Measurements from ENCODE around the gene GIT2. TPM values are rescaled to one million over a fixed set of nuclear protein-coding genes. Genes with fewer than 3 reads are reported as not detected.

The GIT2 gene
- total and polyA plus RNA-seq, 2 of the 13 experiments (the other 11 are each of a cell fraction or from before 2014, with no cell fraction given) = 18.4 to 19.8 TPM

DNA sequence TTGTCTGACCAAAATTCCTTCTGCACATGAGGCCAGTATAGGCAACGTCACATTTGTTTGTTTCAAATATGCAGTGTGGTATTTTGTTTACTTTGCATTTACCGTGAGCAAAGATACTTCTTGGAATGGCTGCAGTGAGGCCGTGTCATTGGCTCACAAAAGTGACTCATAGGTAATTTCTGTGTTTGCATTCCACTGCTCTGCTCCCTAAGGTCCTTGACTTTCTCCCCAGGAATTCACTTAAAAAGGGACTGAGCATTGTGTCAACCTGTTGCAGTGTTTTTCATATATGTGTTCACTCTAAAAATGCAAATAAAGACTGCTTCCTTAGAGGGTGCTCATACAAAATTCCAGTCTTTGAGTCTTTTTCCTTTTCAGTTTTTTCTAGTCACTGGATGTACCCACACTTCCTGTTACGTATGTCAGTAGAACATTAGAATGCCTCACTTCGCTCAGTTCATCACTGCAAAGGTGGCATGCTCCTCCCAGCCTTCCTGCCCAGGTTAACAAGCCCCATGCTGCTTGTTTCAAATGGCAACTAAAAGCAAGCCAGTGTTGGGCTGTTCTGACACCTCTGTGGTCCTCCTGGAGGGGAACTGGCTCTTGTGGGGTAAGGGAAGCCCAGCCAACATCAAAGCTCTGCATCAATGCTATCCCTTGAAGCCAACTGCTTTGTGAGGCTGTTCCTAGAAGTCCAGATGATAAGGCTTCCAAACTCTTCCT is 43.1 kb upstream of the GIT2 start (continued):
- TF ChIP-seq IRF2 (CRISPR knock-in tag; IDR thresholded peaks at IDR 0.05) (peak; percentile 80; the same call in 1 of the 2 replicates), ELF3 (CRISPR knock-in tag; IDR thresholded peaks at IDR 0.05) (peak; percentile 69; the same call in 1 of the 2 replicates), ZNF382 (CRISPR knock-in tag; IDR thresholded peaks at IDR 0.05; ENCODE audit: borderline replicate concordance) (no peak), ZNF431 (CRISPR knock-in tag; IDR thresholded peaks at IDR 0.05; ENCODE audit: borderline replicate concordance, low read depth) (no peak; the same call in 1 of the 2 replicates), CBX5 (CRISPR knock-in tag; IDR thresholded peaks at IDR 0.05; ENCODE audit: borderline replicate concordance) (0 out of 2 replicates have a peak, but pooled peaks have one; percentile 9), SIX4 (CRISPR knock-in tag; IDR thresholded peaks at IDR 0.05) (0 out of 2 replicates have a peak, but pooled peaks have one; percentile 11), TOPORS (CRISPR knock-in tag; IDR thresholded peaks at IDR 0.05) (0 out of 2 replicates have a peak, but pooled peaks have one; percentile 32), NR2F1 (CRISPR knock-in tag; IDR thresholded peaks at IDR 0.05) (peak; percentile 2 to 56; a peak in 1 of 4 replicates), NCOR1 (IDR thresholded peaks at IDR 0.05; ENCODE audit: borderline replicate concordance, low read length) (peak; percentile 73), MEF2D (CRISPR knock-in tag; IDR thresholded peaks at IDR 0.05) (peak; percentile 56)
- TF ChIP-seq, protein P1, sequence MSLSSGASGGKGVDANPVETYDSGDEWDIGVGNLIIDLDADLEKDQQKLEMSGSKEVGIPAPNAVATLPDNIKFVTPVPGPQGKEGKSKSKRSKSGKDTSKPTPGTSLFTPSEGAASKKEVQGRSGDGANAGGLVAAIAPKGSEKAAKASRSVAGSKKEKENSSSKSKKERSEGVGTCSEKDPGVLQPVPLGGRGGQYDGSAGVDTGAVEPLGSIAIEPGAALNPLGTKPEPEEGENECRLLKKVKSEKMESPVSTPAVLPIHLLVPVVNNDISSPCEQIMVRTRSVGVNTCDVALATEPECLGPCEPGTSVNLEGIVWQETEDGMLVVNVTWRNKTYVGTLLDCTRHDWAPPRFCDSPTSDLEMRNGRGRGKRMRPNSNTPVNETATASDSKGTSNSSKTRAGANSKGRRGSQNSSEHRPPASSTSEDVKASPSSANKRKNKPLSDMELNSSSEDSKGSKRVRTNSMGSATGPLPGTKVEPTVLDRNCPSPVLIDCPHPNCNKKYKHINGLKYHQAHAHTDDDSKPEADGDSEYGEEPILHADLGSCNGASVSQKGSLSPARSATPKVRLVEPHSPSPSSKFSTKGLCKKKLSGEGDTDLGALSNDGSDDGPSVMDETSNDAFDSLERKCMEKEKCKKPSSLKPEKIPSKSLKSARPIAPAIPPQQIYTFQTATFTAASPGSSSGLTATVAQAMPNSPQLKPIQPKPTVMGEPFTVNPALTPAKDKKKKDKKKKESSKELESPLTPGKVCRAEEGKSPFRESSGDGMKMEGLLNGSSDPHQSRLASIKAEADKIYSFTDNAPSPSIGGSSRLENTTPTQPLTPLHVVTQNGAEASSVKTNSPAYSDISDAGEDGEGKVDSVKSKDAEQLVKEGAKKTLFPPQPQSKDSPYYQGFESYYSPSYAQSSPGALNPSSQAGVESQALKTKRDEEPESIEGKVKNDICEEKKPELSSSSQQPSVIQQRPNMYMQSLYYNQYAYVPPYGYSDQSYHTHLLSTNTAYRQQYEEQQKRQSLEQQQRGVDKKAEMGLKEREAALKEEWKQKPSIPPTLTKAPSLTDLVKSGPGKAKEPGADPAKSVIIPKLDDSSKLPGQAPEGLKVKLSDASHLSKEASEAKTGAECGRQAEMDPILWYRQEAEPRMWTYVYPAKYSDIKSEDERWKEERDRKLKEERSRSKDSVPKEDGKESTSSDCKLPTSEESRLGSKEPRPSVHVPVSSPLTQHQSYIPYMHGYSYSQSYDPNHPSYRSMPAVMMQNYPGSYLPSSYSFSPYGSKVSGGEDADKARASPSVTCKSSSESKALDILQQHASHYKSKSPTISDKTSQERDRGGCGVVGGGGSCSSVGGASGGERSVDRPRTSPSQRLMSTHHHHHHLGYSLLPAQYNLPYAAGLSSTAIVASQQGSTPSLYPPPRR (CRISPR knock-in tag; IDR thresholded peaks at IDR 0.05; ENCODE audit: borderline replicate concordance) = peak; percentile 83
- TF ChIP-seq, protein P2, sequence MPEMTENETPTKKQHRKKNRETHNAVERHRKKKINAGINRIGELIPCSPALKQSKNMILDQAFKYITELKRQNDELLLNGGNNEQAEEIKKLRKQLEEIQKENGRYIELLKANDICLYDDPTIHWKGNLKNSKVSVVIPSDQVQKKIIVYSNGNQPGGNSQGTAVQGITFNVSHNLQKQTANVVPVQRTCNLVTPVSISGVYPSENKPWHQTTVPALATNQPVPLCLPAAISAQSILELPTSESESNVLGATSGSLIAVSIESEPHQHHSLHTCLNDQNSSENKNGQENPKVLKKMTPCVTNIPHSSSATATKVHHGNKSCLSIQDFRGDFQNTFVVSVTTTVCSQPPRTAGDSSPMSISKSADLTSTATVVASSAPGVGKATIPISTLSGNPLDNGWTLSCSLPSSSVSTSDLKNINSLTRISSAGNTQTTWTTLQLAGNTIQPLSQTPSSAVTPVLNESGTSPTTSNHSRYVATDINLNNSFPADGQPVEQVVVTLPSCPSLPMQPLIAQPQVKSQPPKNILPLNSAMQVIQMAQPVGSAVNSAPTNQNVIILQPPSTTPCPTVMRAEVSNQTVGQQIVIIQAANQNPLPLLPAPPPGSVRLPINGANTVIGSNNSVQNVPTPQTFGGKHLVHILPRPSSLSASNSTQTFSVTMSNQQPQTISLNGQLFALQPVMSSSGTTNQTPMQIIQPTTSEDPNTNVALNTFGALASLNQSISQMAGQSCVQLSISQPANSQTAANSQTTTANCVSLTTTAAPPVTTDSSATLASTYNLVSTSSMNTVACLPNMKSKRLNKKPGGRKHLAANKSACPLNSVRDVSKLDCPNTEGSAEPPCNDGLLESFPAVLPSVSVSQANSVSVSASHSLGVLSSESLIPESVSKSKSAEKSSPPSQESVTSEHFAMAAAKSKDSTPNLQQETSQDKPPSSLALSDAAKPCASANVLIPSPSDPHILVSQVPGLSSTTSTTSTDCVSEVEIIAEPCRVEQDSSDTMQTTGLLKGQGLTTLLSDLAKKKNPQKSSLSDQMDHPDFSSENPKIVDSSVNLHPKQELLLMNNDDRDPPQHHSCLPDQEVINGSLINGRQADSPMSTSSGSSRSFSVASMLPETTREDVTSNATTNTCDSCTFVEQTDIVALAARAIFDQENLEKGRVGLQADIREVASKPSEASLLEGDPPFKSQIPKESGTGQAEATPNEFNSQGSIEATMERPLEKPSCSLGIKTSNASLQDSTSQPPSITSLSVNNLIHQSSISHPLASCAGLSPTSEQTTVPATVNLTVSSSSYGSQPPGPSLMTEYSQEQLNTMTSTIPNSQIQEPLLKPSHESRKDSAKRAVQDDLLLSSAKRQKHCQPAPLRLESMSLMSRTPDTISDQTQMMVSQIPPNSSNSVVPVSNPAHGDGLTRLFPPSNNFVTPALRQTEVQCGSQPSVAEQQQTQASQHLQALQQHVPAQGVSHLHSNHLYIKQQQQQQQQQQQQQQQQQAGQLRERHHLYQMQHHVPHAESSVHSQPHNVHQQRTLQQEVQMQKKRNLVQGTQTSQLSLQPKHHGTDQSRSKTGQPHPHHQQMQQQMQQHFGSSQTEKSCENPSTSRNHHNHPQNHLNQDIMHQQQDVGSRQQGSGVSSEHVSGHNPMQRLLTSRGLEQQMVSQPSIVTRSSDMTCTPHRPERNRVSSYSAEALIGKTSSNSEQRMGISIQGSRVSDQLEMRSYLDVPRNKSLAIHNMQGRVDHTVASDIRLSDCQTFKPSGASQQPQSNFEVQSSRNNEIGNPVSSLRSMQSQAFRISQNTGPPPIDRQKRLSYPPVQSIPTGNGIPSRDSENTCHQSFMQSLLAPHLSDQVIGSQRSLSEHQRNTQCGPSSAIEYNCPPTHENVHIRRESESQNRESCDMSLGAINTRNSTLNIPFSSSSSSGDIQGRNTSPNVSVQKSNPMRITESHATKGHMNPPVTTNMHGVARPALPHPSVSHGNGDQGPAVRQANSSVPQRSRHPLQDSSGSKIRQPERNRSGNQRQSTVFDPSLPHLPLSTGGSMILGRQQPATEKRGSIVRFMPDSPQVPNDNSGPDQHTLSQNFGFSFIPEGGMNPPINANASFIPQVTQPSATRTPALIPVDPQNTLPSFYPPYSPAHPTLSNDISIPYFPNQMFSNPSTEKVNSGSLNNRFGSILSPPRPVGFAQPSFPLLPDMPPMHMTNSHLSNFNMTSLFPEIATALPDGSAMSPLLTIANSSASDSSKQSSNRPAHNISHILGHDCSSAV (CRISPR knock-in tag; IDR thresholded peaks at IDR 0.05; ENCODE audit: borderline replicate concordance) = no peak
- TF ChIP-seq, protein P3, sequence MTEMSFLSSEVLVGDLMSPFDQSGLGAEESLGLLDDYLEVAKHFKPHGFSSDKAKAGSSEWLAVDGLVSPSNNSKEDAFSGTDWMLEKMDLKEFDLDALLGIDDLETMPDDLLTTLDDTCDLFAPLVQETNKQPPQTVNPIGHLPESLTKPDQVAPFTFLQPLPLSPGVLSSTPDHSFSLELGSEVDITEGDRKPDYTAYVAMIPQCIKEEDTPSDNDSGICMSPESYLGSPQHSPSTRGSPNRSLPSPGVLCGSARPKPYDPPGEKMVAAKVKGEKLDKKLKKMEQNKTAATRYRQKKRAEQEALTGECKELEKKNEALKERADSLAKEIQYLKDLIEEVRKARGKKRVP (CRISPR knock-in tag; IDR thresholded peaks at IDR 0.05) = peak in 1 of 2 experiments; percentile 46; a peak in 2 of 4 replicates

Measured in HepG2 (cell line).